Measurements from ENCODE around the gene FSTL4.

DNA sequence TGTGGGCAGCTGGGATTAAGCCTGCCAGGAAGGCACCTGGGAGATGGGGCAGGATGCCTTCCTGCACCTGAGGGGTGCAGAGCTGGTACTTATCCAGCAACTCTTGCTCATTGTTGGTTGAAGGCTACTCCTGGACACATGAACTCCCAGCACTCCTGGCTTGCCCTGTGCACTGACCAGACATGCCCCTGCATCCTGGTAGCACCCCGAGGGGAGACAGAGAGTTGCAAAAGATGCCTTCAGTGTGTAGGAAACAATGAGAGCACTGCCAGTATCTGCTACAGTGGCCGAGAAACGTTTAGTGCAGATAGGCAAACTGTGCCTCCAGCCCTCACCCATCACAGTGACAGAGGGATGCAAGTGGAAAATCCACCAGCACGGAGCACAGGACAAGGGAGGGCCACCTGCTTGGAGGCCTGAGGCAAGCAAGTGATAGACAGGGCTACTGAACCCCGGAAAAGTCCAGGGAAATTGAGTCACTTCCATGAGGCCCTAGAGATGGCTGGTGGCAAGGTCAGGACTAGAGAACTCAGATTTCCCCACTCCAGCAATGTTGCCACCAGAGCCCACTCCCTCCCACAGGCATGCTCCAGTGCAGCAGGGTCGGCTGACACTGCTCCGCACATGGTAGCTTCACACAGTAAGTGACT lies 171.1 kb downstream of the FSTL4 start:
- TF ChIP-seq, protein P1, sequence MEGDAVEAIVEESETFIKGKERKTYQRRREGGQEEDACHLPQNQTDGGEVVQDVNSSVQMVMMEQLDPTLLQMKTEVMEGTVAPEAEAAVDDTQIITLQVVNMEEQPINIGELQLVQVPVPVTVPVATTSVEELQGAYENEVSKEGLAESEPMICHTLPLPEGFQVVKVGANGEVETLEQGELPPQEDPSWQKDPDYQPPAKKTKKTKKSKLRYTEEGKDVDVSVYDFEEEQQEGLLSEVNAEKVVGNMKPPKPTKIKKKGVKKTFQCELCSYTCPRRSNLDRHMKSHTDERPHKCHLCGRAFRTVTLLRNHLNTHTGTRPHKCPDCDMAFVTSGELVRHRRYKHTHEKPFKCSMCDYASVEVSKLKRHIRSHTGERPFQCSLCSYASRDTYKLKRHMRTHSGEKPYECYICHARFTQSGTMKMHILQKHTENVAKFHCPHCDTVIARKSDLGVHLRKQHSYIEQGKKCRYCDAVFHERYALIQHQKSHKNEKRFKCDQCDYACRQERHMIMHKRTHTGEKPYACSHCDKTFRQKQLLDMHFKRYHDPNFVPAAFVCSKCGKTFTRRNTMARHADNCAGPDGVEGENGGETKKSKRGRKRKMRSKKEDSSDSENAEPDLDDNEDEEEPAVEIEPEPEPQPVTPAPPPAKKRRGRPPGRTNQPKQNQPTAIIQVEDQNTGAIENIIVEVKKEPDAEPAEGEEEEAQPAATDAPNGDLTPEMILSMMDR (IDR thresholded peaks at IDR 0.05), result no peak
- TF ChIP-seq POLR2A (IDR thresholded peaks at IDR 0.05), result no peak

All from lower leg skin (tissue), 3 donors.